ENCODE data around the gene LIPC. TPM values are rescaled to one million over a fixed set of nuclear protein-coding genes. Genes with fewer than 3 reads are reported as not detected.

LIPC gene
- total RNA-seq, 1 donor from 2014 or later: under 0.01 TPM

DNA sequence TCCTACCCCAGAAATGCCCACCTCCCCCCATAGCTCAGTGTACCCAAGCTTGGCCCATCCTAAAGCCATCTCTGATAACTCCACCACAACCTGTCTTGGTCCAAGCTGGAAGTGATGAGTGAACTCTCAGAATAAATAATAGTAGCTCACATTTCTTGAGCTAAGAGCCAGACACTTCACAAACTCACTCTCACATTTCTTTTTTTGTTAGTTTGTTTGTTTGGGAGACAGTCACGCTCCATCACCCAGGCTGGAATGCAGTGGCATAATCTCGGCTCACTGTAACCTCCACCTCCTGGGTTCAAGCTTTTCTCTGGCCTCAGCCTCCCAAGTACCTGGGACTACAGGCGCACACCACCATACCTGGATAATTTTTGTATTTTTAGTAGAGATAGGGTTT lies 46.2 kb downstream of the LIPC start:
- no peaks in the 10 kb centered on the region for H3K27me3 ChIP-seq (ENCODE audit: control insufficient read depth in 3 of 3, insufficient read depth in 3 of 3, low read length in 3 of 3)
- no peak overlapping the region for H3K27ac ChIP-seq (ENCODE audit: low read depth, low read length)

DNA sequence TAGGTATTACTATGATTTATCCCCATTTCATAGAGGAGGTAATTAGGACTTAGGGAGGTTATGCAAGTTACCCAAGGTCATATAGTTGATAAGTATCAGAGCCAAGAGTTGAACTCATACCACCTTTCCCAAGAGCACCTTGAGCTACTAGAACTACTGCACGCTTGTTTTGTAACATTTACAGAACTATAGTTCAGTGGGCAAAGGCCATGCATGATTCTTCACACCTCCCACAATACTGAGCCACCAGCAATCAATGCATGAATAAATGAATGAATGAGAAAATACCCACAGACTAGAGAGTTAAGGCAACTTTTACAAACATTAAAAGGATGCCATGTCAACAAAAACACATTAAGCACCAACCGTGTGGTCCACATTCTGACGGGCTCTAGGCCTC lies 46.8 kb downstream of the LIPC start:
- Histone ChIP-seq H3K27me3 (ENCODE audit: control insufficient read depth in 3 of 3, insufficient read depth in 3 of 3, low read length in 3 of 3) (no peaks in the 10 kb centered on the region), H3K4me1 (ENCODE audit: control insufficient read depth in 3 of 3, insufficient read depth in 3 of 3, low read length in 3 of 3) (peaks cover 9 to 19% (median 11%) of the 10 kb centered on the region in 3 donors), H3K27ac (ENCODE audit: low read depth, low read length) (no peak overlapping the region), H3K9me3 (ENCODE audit: control insufficient read depth in 3 of 3, low read length in 3 of 3) (no peaks in the 10 kb centered on the region), H3K36me3 (ENCODE audit: control insufficient read depth in 3 of 3, insufficient read depth in 3 of 3, low read length in 3 of 3) (no peaks in the 10 kb centered on the region), H3K4me3 (ENCODE audit: low read length in 3 of 3) (no peak overlapping the region), H3K9ac (ENCODE audit: low read depth in 1 of 3, low read length in 3 of 3) (no peak overlapping the region)

More for the DNA sequence above, 46.2 kb downstream of the LIPC start:
- Histone ChIP-seq H3K4me1 (ENCODE audit: control insufficient read depth in 3 of 3, insufficient read depth in 3 of 3, low read length in 3 of 3) (peaks cover 9 to 20% (median 16%) of the 10 kb centered on the region in 3 donors), H3K9ac (ENCODE audit: low read depth in 1 of 3, low read length in 3 of 3) (no peak overlapping the region), H3K36me3 (ENCODE audit: control insufficient read depth in 3 of 3, insufficient read depth in 3 of 3, low read length in 3 of 3) (no peaks in the 10 kb centered on the region), H3K4me3 (ENCODE audit: low read length in 3 of 3) (no peak overlapping the region), H3K9me3 (ENCODE audit: control insufficient read depth in 3 of 3, low read length in 3 of 3) (no peaks in the 10 kb centered on the region)

DNA sequence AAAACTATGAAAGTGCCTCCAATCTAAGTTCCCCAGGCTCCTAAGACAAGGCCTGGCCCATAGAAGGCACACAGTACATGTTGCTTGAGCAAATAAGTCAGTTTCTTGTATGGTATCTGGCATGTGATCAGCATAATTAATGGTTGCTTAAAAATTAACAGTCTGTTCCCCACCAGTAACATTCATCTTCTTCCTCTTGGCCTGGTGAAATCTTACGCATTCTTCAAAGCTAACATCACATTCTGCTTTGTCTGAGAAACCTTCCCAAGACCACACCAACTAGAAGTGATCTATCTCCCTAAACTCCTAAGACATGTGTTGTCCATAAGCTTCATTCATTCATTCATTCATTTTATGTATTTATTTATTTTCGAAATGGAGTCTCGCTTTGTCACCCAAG lies 48.1 kb downstream of the LIPC start:
- Histone ChIP-seq H3K9me3 (ENCODE audit: control insufficient read depth in 3 of 3, low read length in 3 of 3) (no peaks in the 10 kb centered on the region), H3K4me1 (ENCODE audit: control insufficient read depth in 3 of 3, insufficient read depth in 3 of 3, low read length in 3 of 3) (peaks cover 9 to 13% (median 11%) of the 10 kb centered on the region in 3 donors), H3K27ac (ENCODE audit: low read depth, low read length) (no peak overlapping the region), H3K36me3 (ENCODE audit: control insufficient read depth in 3 of 3, insufficient read depth in 3 of 3, low read length in 3 of 3) (no peaks in the 10 kb centered on the region), H3K27me3 (ENCODE audit: control insufficient read depth in 3 of 3, insufficient read depth in 3 of 3, low read length in 3 of 3) (no peaks in the 10 kb centered on the region), H3K4me3 (ENCODE audit: low read length in 3 of 3) (no peak overlapping the region), H3K9ac (ENCODE audit: low read depth in 1 of 3, low read length in 3 of 3) (no peak overlapping the region)

DNA sequence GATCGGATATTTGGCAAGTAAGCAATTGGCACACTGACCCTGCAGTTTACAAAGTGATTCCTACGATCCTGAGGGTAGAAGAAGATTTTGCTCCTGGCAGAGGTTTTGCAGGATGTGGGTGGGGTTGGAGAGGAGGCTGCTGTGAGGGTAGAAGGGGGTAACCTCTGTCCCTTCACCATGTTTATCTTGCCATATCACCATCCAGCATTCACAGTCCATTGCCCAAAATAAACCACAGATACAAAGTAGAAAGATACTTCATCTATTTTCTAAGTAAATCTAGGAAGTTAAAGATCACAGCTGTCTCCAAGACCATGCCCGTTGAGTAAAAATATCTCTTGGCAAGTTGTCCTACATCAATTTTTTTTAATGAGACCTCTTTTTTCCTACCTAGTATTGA lies 51.6 kb downstream of the LIPC start:
- H3K36me3 ChIP-seq (ENCODE audit: control insufficient read depth in 3 of 3, insufficient read depth in 3 of 3, low read length in 3 of 3): no peaks in the 10 kb centered on the region
- no peak overlapping the region for H3K4me3 ChIP-seq (ENCODE audit: low read length in 3 of 3)
- no peak overlapping the region for H3K9ac ChIP-seq (ENCODE audit: low read depth in 1 of 3, low read length in 3 of 3)
- peaks cover 0 to 5% (median 4%) of the 10 kb centered on the region in 3 donors for H3K4me1 ChIP-seq (ENCODE audit: control insufficient read depth in 3 of 3, insufficient read depth in 3 of 3, low read length in 3 of 3)
- H3K27me3 ChIP-seq (ENCODE audit: control insufficient read depth in 3 of 3, insufficient read depth in 3 of 3, low read length in 3 of 3): no peaks in the 10 kb centered on the region
- no peaks in the 10 kb centered on the region for H3K9me3 ChIP-seq (ENCODE audit: control insufficient read depth in 3 of 3, low read length in 3 of 3)
- no peak overlapping the region for H3K27ac ChIP-seq (ENCODE audit: low read depth, low read length)

DNA sequence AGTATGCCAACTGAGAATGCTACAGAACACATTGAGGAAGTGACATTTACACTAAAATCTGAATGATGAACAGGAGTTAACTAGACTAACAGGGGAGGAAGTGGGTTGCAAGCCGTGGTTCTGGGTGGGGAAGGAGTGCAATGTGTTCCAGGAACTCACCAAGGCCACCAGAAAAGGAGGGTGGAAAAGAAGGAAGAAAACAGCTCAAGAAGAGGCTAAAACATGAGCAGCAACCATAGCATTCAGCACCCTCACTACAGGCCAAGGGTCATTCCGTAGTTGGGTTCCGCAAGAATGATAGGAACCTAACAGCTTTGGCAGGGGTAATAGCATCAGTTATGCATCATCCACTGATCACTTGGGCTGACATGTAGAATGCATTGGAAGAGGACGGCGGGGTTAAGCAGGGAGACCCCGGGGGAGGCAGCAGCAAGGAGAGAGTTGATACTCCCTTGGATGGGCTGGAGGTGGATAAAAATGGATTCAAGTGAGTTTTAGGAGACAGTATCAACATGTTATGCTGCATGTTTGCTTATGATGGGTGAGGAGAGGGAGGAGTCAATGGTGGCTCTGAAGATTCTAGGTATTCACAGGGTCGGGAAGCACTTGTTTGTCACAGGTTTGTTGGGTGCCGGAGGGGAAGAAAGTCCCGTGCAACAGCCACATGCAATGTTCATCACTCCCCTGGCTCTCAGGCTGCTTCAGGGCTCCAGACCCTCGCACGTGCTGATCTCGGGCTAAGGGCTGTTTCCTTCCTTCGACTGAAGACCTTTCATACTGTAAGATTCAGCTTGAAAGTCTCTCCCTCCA lies 53.2 kb downstream of the LIPC start:
- H3K36me3 ChIP-seq (ENCODE audit: control insufficient read depth in 3 of 3, insufficient read depth in 3 of 3, low read length in 3 of 3): no peaks in the 10 kb centered on the region
- H3K9ac ChIP-seq (ENCODE audit: low read depth in 1 of 3, low read length in 3 of 3): no peak overlapping the region
- H3K4me1 ChIP-seq (ENCODE audit: control insufficient read depth in 3 of 3, insufficient read depth in 3 of 3, low read length in 3 of 3): peaks cover 0 to 6% (median 5%) of the 10 kb centered on the region in 3 donors
- H3K9me3 ChIP-seq (ENCODE audit: control insufficient read depth in 3 of 3, low read length in 3 of 3): peaks cover 0 to 3% (median 2%) of the 10 kb centered on the region in 3 donors
- H3K27me3 ChIP-seq (ENCODE audit: control insufficient read depth in 3 of 3, insufficient read depth in 3 of 3, low read length in 3 of 3): no peaks in the 10 kb centered on the region
- H3K4me3 ChIP-seq (ENCODE audit: low read length in 3 of 3): no peak overlapping the region
- no peak overlapping the region for H3K27ac ChIP-seq (ENCODE audit: low read depth, low read length)

DNA sequence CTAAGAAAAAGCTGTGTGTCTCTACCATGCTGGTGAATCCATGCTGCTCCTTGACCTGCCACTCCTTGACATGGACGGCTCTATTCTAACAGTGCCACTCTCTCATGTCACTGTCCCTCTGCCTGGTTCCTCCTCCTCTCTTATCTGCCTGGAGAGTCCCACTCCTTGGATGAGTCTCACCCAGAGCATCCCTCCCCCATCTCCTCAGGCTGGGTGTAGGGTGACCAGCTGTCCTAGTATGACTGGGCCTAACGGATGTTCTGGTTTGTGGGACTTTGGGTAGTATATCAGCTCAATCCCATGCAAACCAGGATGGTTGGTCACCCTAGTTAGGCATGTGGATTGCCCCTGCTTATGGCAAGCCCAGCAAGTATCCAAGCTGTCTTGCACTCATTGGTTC lies 54.3 kb downstream of the LIPC start:
- H3K4me3 ChIP-seq (ENCODE audit: low read length in 3 of 3): no peak overlapping the region
- peaks cover 3 to 17% (median 5%) of the 10 kb centered on the region in 3 donors for H3K4me1 ChIP-seq (ENCODE audit: control insufficient read depth in 3 of 3, insufficient read depth in 3 of 3, low read length in 3 of 3)
- no peaks in the 10 kb centered on the region for H3K27me3 ChIP-seq (ENCODE audit: control insufficient read depth in 3 of 3, insufficient read depth in 3 of 3, low read length in 3 of 3)
- H3K27ac ChIP-seq (ENCODE audit: low read depth, low read length): no peak overlapping the region
- peaks cover 0 to 3% (median 2%) of the 10 kb centered on the region in 3 donors for H3K9me3 ChIP-seq (ENCODE audit: control insufficient read depth in 3 of 3, low read length in 3 of 3)
- no peak overlapping the region for H3K9ac ChIP-seq (ENCODE audit: low read depth in 1 of 3, low read length in 3 of 3)
- H3K36me3 ChIP-seq (ENCODE audit: control insufficient read depth in 3 of 3, insufficient read depth in 3 of 3, low read length in 3 of 3): no peaks in the 10 kb centered on the region

DNA sequence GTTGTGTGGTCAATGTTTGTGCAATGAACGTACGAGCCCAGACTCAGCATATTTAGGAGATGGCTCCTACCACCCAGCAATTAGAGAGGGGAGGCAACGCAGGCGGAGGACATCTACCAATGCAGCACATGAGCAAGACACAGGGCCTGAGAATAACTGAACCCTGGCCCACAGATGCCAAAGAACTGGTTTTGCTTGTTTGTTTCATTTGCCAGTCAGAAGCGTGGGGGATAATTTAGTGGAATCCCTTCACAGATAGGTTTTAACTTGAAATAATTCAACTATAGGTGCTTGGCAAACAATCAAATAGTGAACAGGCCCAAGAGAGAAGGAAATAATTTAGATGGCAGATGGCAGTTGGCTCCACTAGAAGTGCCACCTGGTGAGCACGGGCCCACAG lies 54.8 kb downstream of the LIPC start:
- no peaks in the 10 kb centered on the region for H3K27me3 ChIP-seq (ENCODE audit: control insufficient read depth in 3 of 3, insufficient read depth in 3 of 3, low read length in 3 of 3)
- peaks cover 3 to 21% (median 5%) of the 10 kb centered on the region in 3 donors for H3K4me1 ChIP-seq (ENCODE audit: control insufficient read depth in 3 of 3, insufficient read depth in 3 of 3, low read length in 3 of 3)
- H3K4me3 ChIP-seq (ENCODE audit: low read length in 3 of 3): no peak overlapping the region
- H3K9ac ChIP-seq (ENCODE audit: low read depth in 1 of 3, low read length in 3 of 3): no peak overlapping the region
- peaks cover 0 to 3% (median 2%) of the 10 kb centered on the region in 3 donors for H3K9me3 ChIP-seq (ENCODE audit: control insufficient read depth in 3 of 3, low read length in 3 of 3)
- no peak overlapping the region for H3K27ac ChIP-seq (ENCODE audit: low read depth, low read length)
- no peaks in the 10 kb centered on the region for H3K36me3 ChIP-seq (ENCODE audit: control insufficient read depth in 3 of 3, insufficient read depth in 3 of 3, low read length in 3 of 3)

DNA sequence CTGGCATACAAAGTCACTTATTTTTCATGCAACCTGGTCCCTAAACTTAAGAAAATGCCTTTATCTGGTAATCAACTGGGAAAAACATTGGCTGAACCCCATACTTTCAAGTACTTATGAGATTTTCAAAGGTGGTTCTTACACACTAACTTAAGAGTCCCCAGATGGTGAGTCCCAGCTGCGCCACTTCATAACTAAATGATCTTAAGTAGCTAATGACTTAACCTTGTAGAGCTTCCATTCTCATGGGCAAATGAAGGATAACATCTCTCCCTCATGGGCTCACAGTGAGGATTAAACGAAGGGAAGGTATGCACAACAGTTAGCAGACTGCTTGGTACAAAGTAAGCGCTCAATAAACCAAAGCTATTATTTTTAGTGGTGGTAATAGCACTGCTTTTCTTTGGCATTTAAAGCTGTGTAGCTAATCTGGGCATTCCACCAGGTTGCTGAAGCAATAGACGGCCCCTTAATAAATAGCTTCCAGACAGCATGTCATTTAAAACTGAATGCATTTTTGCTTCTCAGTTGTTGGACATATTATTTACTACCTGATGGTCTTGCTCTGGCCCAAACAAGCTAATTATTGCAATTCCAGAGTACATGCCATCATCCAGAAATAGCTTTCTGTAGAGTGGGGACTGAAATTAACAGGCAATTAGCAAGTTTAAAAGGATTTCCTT lies 55.4 kb downstream of the LIPC start:
- H3K36me3 ChIP-seq (ENCODE audit: control insufficient read depth in 3 of 3, insufficient read depth in 3 of 3, low read length in 3 of 3): no peaks in the 10 kb centered on the region
- H3K27ac ChIP-seq (ENCODE audit: low read depth, low read length): no peak overlapping the region
- no peaks in the 10 kb centered on the region for H3K27me3 ChIP-seq (ENCODE audit: control insufficient read depth in 3 of 3, insufficient read depth in 3 of 3, low read length in 3 of 3)
- no peak overlapping the region for H3K4me3 ChIP-seq (ENCODE audit: low read length in 3 of 3)
- H3K9me3 ChIP-seq (ENCODE audit: control insufficient read depth in 3 of 3, low read length in 3 of 3): peaks cover 0 to 3% (median 2%) of the 10 kb centered on the region in 3 donors
- H3K9ac ChIP-seq (ENCODE audit: low read depth in 1 of 3, low read length in 3 of 3): no peak overlapping the region
- H3K4me1 ChIP-seq (ENCODE audit: control insufficient read depth in 3 of 3, insufficient read depth in 3 of 3, low read length in 3 of 3): peaks cover 3 to 27% (median 8%) of the 10 kb centered on the region in 3 donors

DNA sequence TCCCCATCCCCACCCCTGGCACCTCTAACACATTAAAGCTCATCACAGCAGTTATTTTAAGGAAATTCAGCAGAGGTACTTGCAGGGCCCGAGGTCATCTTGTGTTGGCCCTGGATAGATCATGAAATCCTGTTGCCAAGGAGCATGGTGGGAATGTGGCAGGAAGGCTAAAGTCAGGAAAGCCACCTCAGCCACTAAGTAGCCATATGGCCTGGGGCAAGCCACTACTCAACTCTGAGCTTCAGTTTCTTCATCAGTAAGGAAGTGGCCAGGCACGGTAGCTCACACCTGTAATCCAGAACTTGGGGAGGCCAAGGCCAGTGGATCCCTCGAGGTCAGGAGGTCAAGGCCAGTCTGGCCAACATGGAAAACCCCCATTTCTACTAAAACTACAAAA lies 55.9 kb downstream of the LIPC start:
- Histone ChIP-seq H3K9me3 (ENCODE audit: control insufficient read depth in 3 of 3, low read length in 3 of 3) (peaks cover 0 to 3% (median 2%) of the 10 kb centered on the region in 3 donors), H3K27me3 (ENCODE audit: control insufficient read depth in 3 of 3, insufficient read depth in 3 of 3, low read length in 3 of 3) (no peaks in the 10 kb centered on the region), H3K9ac (ENCODE audit: low read depth in 1 of 3, low read length in 3 of 3) (no peak overlapping the region), H3K4me1 (ENCODE audit: control insufficient read depth in 3 of 3, insufficient read depth in 3 of 3, low read length in 3 of 3) (peaks cover 3 to 27% (median 8%) of the 10 kb centered on the region in 3 donors), H3K4me3 (ENCODE audit: low read length in 3 of 3) (no peak overlapping the region), H3K36me3 (ENCODE audit: control insufficient read depth in 3 of 3, insufficient read depth in 3 of 3, low read length in 3 of 3) (no peaks in the 10 kb centered on the region), H3K27ac (ENCODE audit: low read depth, low read length) (no peak overlapping the region)

Data from skeletal muscle tissue (tissue), 4 donors.